ENCODE data around the gene ASCL3. TPM values are rescaled to one million over a fixed set of nuclear protein-coding genes. Genes with fewer than 3 reads are reported as not detected.

The ASCL3 gene
- total and polyA plus RNA-seq, 2 of the 8 experiments (the other 6 are each of a cell fraction or from before 2014, with no cell fraction given): not detected

GRCh38 chr11:8961401-8961800, 18.6 kb upstream of the ASCL3 start (continued):
- no peak for TF ChIP-seq CHD7 (IDR thresholded peaks at IDR 0.05; ENCODE audit: insufficient replicate concordance, low read length)

All from H1 (cell line).